Measurements from ENCODE around the gene FXYD6.

DNA sequence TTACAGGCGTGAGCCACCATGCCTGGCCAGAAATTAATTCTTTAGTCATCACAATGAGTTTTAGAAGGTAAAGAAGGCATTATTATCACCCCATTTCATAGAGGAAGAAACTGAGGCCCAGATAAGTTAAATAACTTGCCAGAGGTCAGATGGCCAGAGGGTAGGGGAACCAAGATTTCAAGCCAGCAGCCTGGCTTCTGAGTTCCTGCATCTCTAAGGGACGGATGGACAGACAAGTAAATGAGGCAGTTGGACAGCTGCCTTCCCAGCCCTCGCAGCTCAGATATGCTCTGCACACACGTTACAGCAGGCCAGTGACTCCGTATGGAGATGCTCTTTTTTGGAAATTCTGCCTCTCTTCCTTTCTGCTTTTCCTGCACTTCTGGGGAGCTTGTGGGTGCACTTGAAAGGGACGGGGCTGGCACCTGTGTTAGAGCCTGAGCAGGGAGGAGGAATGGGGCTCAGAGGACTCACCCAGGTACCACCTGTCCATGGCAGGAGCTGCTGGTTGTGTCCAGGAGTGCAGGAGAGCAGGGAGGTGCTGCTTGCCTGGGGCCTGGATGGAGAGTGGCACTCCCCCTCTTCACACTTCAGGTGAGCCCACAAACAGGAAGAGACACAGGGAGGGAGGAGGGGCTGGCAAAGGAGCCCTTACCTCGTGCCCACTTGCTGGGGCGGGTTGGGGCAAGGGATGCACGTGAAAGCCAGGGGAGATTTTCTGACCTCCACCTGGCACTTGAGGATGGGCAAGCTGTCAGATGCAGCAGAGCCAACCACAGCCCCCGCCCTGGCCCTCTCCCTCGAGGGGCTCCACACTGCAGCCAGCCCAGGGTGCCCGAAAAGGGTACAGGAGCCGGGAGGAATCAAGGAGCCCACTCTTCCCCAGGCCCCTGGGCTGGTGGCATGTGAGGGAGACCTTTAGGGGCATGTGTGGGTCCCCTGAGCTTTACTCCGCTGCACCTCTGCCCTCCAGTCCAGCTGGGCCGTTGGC, 48.6 kb downstream of the FXYD6 start:
- no peak for TF ChIP-seq EZH2 (IDR thresholded peaks at IDR 0.05)
- TF ChIP-seq, protein P1, sequence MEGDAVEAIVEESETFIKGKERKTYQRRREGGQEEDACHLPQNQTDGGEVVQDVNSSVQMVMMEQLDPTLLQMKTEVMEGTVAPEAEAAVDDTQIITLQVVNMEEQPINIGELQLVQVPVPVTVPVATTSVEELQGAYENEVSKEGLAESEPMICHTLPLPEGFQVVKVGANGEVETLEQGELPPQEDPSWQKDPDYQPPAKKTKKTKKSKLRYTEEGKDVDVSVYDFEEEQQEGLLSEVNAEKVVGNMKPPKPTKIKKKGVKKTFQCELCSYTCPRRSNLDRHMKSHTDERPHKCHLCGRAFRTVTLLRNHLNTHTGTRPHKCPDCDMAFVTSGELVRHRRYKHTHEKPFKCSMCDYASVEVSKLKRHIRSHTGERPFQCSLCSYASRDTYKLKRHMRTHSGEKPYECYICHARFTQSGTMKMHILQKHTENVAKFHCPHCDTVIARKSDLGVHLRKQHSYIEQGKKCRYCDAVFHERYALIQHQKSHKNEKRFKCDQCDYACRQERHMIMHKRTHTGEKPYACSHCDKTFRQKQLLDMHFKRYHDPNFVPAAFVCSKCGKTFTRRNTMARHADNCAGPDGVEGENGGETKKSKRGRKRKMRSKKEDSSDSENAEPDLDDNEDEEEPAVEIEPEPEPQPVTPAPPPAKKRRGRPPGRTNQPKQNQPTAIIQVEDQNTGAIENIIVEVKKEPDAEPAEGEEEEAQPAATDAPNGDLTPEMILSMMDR (IDR thresholded peaks at IDR 0.05), result no peak
- TF ChIP-seq EZH2phosphoT487 (IDR thresholded peaks at IDR 0.05), result no peak

Measured in neural progenitor cell (in vitro differentiated cells).